HG02938 (cell line): Measurements from ENCODE around the gene CD300C.
"Not testable (repeated sequence)": the region's sequence is repeated elsewhere in the genome, so short reads cannot be mapped to it uniquely, and the experiment has no call there.

Experiments used
- ATAC-seq: cut with Tn5 transposase; IDR thresholded peaks from one replicate; pipeline ENCODE4 v1.9.1; 2021; ENCODE audit warnings: mild to moderate bottlenecking, moderate library complexity; ENCODE audit not compliant: unreplicated experiment

The CD300C gene

DNA sequence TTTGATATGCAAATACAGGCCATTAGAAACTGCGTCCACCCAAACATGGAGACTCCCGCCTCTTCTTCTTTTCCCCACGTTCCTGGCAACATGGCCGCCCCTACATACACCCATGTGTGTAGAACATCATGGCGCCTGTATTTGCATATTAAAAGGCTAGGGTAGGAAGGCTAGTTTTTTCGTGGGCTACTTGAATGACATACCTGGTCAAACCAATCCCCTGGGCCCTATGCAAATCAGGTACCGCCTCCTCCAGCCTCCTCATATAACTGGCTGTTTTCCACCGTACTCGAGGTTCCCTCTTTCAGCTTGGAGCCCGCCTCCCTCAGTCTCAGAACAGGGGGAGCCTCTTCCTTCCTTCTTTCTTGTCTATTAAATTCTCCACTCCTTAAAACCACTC, 13.8 kb downstream of the CD300C start:
- no peak for ATAC-seq

DNA sequence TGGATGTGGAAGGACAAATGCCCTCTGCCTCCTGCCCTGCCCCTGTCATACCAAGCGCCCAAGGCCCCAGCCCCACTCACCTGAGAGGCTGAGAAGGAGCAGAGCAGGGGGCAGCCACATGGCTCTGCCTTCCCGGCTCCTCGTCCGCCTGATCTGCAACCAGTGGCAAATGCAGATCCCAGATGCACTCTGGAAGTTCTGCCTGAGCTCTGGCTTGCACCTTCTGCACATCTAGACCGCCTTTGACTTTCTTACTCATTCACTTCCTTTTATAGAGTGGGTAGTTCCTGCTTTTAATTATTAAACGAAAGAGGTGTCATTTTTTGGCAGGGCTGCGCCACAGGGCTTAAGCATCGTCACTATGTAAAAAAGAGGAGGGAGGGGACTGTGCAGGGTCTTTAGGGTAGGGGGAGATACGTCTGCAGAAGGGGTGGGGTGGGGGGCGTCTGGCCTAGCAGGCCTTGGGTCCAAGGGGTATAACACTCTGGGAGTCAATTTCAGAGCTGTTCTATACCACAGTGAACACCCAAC, 14.6 kb downstream of the CD300C start, which contains the start of gene CD300LB:
TSS of gene CD300LB (minus strand) at position 245 of the 531 bp plus-strand sequence. CDS start at position 120, 125 bp downstream.
- no peak for ATAC-seq

DNA sequence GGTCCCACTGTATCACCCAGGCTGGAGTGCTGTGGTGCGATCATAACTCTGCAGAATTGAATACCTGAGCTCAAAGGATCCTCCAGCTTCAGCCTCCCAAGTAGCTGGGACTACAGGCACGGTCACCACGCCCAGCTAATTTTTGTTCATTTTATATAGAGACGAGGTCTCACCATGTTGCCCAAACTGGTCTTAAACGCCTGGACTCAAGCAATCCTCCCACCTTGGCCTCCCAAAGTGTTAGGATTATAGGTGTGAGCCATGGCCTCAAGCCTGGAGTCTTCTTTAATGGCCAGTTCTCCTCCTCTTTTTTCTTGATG, 15.1 kb downstream of the CD300C start:
- ATAC-seq: no peak

DNA sequence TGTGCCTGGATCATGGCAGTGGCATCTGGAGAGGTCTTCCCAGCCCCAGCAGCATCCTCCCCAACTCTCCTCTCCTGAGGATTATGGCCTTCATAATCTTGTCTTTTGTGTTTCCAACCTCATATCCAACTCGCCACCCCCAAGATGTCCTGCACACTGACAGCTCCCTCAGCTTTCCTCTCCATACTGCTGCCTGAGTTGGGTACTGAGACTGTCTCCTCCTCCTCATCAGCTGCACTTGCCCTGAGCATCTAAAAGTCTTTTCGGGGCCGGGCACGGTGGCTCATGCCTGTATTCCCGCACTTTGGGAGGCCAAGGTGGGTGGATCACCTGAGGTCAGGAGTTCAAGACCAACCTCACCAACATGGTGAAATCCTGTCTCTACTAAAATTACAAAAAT, 16.7 kb downstream of the CD300C start:
- ATAC-seq: no peak

DNA sequence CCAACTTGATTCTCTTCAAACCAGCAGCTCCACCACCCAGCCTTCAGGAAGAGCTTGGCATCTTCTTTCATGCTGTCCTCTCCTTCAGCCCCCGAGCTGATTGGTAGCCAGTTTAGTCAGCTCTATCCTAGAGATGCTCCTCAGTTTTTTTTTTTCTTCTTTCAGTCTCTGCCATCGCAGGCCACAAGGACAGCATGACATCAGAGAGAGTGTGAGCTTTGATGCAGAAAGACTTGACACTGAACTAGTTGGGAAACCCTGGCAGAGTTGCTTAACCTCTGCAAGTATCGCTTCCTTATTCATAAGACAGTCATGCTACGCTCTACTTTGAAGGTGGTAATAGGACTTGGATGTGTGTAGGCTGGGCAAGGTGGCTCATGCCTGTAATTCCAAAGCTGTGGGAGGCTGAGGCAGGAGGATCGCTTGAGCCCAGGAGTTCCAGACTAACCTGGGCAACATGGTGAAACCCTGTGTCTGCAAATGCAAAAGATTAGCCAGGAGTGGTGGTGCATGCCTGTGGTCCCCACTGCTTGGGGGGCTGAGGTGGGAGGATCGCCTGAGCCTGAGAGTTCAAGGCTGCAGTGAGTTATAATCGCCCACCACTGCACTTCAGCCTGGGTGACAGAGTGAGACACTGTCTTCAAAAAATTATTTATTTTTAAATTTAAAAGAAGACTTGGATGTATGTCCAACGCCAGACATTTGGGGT, 17.3 kb downstream of the CD300C start:
- ATAC-seq: peak; percentile 89

DNA sequence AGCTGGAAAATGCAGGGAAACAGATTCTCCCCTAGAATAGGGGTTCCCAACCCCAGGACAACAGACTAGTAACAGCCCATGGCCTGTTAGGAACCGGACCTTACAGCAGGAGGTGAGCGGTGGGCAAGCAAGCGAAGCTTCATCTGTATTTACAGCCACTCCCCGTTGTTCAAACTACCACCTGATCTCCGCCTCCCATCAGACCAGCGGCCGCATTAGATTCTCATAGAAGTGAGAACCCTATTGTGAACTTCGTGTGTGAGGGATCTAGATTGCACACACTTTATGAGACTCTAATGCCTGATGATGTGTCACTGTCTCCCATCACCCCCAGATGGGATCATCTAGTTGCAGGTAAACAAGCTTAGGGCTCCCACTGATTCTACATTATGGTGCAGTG, 18.2 kb downstream of the CD300C start:
- ATAC-seq: no peak

DNA sequence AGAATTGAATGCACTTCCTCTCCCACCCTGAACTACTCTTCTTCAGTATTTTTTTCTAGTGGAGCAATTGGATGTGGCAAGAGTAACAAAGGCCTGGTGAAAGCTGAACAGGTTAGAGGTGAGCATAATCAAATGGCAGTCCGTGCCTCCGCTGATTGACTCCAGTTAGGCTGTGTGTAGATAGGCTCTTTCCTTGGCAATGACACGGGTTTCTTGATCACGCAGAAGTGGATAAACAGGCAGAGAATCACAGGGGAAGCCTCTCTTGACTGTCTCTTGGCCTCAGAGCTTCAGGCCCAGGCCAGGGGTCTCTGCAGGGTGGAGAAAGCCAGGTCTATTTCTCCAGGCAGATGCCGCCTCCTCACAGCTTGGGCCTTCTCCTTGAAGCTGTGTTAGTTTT, 18.8 kb downstream of the CD300C start:
- ATAC-seq: no peak

DNA sequence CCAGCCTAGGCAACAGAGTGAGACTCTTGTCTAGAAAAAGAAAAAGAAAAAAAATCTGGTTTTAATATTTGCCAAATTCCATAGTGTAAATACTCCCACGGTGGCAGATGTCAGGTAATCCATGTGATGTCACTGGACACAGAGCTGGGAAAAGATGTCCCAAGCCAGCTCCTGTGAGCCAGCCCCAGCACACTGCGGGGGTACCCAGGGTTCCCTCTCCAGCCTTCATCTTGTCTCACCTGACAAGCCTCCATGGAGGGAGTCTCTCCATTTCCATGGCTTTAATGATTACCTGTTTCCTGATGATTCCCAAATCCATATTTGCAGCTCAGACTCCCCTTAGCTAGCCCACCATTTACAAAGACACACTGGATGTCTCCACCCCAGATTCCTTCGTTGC, 19.2 kb downstream of the CD300C start:
- ATAC-seq: no peak

DNA sequence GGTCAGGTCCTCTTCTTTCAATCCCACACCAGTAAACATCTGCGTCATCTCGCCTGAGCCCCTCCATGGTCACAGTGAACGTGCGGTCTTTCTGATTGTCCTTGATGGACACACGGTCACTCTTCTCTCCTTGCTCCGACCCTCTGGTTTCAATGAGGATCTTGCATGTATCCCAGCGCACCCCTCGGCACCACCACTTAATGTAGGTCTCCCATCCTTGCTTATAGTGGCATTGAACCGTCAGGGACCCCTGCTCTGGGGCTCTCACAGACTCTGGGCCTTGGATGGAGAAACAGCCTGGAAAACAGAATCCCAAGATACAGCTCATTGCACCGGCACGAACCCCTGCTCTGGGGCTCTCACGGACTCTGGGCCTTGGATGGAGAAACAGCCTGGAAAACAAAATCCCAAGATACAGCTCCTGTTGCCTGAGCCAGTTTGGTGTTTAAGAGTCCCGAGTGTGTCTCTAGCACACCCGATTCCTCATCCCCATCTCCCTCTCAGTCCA, 20.1 kb downstream of the CD300C start:
- no peak for ATAC-seq

DNA sequence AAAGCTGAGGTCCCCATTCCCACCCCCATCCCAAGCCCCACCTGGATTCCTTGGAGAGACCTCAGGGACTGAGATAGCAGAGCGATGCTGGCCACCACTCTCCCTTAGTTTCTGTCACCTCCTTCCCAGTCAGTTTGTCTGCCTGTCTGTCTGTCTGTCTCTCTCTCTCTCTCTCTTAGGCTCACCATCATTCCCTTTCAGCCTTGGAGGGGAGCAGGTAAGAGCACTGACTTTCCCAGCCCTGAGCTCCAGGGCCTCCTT, 20.5 kb downstream of the CD300C start:
- ATAC-seq: no peak

DNA sequence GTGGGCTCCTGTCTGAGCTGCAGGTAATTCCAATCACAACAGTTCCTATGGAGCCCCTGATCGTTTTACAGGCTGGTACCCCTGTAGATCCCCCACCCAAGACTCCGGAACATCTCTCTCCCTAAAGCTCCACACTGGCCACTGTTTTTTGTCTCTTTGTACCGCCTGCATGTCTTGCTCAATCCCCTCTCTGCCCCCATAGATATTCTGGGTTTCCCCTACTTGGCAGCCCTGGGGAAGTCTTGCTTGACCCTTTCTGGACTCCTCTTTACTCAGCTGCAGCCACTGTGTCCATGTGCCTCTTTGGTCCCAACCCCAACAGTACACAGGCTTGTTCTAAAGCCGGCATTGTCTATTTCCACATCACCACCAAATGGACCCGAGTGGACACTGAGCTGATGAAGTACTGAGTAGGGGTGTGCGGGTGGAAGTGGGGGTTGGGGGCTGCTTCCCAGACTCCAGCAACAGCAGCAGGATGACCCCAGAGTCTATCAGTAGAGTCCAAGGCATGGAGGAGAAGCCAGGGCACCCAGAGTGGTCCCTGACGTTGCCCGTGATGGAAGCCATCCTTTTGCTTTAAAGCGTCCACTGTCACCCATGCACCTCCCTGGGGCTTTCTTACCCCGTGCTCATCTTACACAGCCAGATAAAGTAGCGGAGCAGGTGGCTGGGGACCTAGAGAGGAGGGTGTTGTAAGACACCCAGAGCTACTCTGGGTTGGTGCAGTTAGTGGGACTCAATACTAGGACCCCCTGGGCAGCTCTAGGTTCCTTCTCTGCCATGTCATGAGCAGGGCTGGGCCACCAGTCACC, 21.1 kb downstream of the CD300C start:
- no peak for ATAC-seq

DNA sequence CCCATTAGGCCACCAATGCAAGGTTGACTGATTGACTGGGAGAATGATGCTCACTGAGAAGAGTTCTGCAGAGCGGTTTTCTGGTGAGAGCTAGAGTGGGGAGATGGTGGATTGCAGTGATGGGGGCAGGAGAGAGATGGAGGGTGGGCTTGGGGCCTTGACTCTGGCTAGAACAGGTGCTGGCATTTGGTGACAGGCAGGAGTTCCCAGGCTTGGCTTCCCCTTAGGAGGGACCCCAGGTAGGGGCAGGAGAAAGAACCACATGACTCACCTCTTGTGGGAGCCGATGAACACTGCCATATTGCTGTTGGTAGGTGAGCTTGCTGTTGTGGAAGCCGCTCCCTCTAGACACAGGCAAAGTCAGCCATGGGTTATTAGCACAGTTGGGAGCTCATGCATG, 22.6 kb downstream of the CD300C start:
- ATAC-seq: no peak

DNA sequence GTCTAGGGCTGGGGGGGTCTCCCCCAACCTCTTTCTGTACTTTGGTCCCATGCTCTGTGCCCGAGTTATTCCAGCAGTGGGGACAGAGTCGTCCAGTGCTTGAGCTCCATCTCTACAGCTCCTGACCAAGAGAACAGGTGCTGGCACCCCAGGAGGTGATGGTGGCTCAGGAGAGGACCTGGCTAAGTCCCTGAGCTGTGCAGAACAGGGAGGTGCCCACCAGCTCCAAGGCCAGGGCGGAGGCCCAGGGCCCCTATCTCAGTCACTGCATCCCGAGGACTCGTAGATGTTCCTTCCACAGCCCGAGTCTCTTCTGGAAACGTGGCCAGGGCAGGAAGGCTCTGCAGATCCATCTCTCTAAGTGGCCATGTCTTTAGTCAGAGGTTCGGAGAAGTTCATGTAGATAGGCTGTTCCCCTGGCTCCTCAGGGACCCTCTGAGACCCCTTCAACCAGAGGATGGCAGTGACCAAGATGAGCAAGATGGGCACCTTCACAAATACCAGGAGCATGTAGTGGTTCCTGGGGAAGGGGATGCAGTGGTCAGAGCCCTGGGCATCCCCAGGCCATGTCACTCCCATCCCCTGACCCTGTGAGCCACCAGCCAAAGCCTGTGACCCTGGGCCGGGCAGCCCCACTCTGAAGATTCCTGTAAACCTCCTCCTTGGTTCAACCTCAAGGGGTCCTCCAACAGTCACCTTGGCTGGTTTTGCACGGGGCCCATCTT, 23.4 kb downstream of the CD300C start:
- ATAC-seq: no peak

DNA sequence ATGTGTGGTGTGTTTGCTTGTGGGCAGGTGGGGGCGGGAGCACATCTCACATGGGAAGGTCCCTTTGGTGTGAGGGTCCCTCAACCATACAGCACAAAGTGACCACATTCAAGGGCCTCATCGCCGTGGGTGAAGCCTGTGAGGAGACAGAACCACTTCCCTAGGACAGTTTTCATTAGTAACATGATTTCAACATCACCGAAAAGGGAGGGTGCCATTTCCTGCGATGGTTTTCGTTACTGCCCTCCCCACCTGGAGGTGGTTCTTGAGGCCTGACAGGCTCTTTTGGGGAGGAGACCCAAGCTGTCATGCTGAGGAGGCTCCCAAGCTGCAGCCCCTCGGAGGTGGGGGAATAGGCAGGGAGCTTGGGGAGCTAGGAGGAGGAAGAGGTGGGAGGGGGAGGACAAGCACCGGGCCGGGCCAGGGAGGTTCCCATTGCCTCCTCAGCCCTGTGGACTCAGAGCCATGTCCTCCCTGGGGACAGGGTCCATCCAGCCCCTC, 24.2 kb downstream of the CD300C start:
- ATAC-seq: no peak

DNA sequence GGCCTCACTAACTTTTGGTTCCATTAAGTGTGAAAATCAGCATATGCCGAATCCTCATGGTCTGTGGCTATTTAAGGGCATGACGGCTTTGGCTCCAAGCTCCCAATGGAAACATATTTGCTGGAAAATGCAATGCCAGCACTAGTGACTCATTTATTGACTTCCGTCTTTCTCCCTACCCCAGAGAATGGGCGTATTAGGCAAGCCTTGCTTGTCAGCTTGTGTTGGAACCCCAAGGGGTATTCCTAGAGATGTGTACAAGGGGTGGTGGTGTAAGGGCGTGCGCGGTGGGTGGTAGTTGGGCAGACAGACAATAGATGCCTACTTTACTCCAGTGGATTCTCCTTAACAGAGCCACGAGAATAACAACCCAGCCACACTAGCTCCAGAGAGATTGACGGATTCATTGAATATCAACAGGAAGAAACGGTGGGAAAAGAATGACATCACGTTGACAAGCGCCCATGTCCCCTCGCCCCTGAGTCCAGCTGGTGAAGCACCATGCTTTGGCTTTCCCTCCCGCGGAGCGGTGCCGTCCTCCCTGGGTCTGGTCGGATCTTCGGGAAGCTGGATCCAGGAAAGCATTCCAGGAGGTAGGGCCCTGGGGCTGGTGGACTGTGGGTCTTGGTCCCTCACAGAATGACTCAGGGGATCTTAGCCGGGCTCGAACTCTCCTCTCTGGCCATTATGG, 25.0 kb downstream of the CD300C start:
- no peak for ATAC-seq

DNA sequence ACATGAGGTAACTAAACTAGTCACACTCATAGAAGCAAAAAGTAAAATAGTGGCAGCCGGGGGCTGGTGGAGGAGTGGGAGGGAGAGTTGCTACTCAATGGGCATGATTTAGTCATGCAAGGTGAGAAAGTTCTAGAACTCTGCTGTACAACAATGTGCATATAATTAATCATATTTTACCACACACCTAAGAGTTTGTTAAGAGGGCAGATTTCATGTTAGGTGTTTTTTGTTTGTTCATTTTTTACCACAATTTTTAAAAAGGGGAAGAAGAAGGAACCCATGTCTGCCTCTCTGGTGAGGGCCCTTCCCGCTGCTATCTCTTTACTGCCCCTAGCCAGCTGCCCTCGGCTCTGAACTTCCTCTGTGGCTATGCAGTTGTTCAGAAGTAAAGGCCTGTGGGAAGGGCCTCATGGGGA, 25.9 kb downstream of the CD300C start:
- ATAC-seq: no peak

DNA sequence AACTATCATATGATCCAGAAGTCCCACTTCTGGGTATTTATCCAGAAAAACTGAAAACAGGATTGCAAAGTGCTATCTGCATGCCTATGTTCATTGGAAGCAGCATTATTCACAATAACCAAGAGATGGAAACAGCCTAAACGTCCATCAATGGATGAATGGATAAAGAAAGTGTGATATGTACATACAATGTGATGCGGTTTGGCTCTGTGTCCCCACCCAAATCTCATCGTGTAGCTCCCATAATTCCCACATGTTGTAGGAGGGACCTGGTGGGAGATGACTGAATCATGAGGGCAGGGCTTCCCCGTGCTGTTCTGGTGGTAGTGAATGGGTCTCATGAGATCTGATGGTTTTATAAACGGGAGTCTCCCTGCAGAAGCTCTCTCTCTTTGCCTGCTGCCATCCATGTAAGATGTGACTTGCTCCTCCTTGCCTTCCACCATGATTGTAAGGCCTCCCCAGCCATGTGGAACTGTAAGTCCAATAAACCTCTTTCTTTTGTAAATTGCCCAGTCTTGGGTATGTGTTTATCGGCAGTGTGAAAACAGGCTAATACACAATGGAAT, 27.4 kb downstream of the CD300C start:
- ATAC-seq: not testable (repeated sequence)

DNA sequence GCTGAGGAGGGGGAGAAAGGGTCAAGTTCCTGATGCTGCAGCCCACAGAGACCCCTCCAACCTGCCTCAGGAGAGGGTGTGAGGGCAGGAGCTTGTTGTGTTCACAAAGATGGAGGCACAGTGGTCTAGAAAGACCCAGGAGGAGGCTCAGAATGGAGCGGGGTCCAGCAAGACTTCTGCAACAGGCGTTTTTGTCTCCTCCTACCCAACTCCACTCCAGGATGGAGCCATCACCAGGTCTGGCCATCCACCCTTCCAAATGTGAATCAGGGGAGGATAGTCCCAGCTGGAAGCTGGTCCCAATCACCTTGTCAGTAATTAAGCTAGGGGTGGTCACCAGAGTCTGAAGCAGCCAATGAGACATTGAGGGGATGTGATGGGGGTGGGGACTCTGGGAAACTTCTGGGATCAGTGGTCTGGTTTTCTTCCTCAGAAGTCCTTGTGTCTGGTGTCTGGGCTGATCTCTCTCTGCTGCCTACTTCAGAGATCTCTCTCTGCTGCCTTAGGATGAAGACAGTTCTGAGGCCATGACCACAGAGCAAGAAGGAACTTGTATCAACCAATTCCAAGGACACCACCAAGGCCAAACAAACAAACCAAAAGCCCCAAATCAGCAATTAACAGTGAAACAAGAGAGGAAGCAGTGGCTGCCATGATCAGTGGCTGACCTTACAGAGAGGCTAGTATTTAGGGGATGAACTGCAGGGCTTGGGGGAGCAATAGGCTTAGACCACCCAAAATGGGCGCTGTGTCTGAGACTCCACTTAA, 29.2 kb downstream of the CD300C start:
- ATAC-seq: no peak

DNA sequence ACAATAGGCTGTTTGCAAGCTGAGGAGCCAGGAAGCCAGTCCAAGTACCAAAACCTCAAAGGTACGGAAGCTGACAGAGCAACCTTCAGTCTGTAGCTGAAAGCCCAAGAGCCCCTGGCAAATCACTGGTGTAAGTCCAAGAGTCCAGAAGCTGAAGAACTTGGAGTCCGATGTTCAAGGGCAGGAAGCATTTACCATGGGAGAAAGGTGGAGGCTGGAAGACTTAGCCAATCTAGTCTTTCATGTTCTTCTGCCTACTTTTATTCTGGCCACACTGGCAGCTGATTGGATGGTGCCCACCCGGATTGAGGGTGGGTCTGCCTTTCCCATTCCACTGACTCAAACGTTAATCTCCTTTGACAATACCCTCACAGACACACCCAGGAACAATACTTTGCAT, 30.0 kb downstream of the CD300C start:
- no peak for ATAC-seq
